CD4-positive, alpha-beta T cell treated with Interleukin-6 for 4 hours (primary cell): Measurements from ENCODE around the gene SYNE2.

Experiments
- DNase-seq: peaks from one replicate; pipeline ENCODE4 v3.0.0-alpha.2; 2020; ENCODE audit warnings: mixed read lengths

The SYNE2 gene

GRCh38 chr14:63962906-63963305, 110.1 kb downstream of the SYNE2 start:
- no peak for DNase-seq

- DNase-seq = no peak
Measured at GRCh38 chr14:63963439-63963838, 110.6 kb downstream of the SYNE2 start.

- DNase-seq = no peak
Measured at GRCh38 chr14:63964113-63964512, 111.3 kb downstream of the SYNE2 start.

- no peak for DNase-seq
Measured at GRCh38 chr14:63966407-63966806, 113.6 kb downstream of the SYNE2 start.

- DNase-seq = no peak
Measured at GRCh38 chr14:63972323-63972932, 119.6 kb downstream of the SYNE2 start.

GRCh38 chr14:63974176-63974575, 121.4 kb downstream of the SYNE2 start:
- no peak for DNase-seq

GRCh38 chr14:63981569-63981968, 128.8 kb downstream of the SYNE2 start:
- DNase-seq = no peak

GRCh38 chr14:63982156-63982555, 129.4 kb downstream of the SYNE2 start:
- DNase-seq = no peak

- no peak for DNase-seq
Measured at GRCh38 chr14:63982629-63983028, 129.8 kb downstream of the SYNE2 start.

GRCh38 chr14:63986789-63987533, 134.2 kb downstream of the SYNE2 start:
- DNase-seq = no peak

GRCh38 chr14:63988579-63988978, 135.8 kb downstream of the SYNE2 start:
- DNase-seq = no peak

- no peak for DNase-seq
Measured at GRCh38 chr14:63991833-63992232, 139.0 kb downstream of the SYNE2 start.

GRCh38 chr14:63992858-63993257, 140.1 kb downstream of the SYNE2 start:
- no peak for DNase-seq

- DNase-seq = no peak
Measured at GRCh38 chr14:63993992-63994391, 141.2 kb downstream of the SYNE2 start.

GRCh38 chr14:63995285-63995684, 142.5 kb downstream of the SYNE2 start:
- no peak for DNase-seq

GRCh38 chr14:63996016-63996415, 143.2 kb downstream of the SYNE2 start:
- no peak for DNase-seq

GRCh38 chr14:63996625-63997220, 143.9 kb downstream of the SYNE2 start:
- no peak for DNase-seq

- no peak for DNase-seq
Measured at GRCh38 chr14:64000749-64001148, 147.9 kb downstream of the SYNE2 start.

- DNase-seq = no peak
Measured at GRCh38 chr14:64005822-64006221, 153.0 kb downstream of the SYNE2 start.

- no peak for DNase-seq
Measured at GRCh38 chr14:64008016-64008415, 155.2 kb downstream of the SYNE2 start.

- no peak for DNase-seq
Measured at GRCh38 chr14:64012003-64012402, 159.2 kb downstream of the SYNE2 start.

GRCh38 chr14:64012720-64013119, 159.9 kb downstream of the SYNE2 start:
- no peak for DNase-seq

- no peak for DNase-seq
Measured at GRCh38 chr14:64025479-64025878, 172.7 kb downstream of the SYNE2 start.

- no peak for DNase-seq
Measured at GRCh38 chr14:64026600-64026999, 173.8 kb downstream of the SYNE2 start.
